ENCODE data around the gene NISCH.
A peak's percentile ranks its signal among the peaks of the same experiment; 100 is the strongest.

The NISCH gene

DNA sequence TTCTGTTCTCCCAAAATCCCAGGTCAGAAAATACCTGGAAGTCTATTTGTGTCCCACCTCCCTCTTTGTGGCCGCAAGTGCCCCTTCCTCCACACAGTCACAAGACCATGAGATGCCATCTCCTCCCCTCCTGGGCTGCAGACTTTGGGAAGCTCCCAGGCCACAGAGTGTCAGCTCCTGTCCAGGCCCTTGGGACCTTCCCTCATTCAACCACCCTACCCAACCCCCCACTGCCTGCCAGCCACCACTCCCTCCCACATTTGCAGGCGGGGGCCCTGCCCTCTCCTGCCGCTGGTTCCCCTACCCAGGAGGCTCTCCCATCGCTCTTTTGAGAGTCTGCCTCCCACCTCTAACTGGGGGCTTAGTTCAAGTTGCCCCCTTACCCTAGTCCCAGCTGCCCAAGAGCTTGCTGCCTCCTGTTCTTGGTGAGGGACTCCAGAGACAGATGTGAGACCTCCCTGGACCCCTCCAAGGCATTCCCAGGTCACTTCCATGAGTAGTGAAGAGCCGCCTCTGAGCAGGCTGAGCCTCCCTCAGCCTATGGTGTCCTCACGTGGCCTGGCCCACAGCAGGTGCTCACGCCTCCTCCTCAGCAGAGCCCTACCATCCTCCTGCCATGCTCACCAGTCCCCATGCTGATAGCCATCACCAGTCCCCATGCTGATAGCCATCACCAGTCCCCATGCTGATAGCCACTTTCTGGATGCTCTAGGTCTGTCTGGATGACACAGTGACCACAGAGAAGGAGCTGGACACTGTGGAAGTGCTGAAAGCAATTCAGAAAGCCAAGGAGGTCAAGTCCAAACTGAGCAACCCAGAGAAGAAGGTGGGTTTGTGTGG lies 23.9 kb downstream of the NISCH start:
- in situ Hi-C loops (cut with MboI; ENCODE audit: low pct_unique_long_range_greater_than_20kb, low sequenced_read_pairs, unreplicated experiment) = no loop called here
- TF ChIP-seq, protein P1, sequence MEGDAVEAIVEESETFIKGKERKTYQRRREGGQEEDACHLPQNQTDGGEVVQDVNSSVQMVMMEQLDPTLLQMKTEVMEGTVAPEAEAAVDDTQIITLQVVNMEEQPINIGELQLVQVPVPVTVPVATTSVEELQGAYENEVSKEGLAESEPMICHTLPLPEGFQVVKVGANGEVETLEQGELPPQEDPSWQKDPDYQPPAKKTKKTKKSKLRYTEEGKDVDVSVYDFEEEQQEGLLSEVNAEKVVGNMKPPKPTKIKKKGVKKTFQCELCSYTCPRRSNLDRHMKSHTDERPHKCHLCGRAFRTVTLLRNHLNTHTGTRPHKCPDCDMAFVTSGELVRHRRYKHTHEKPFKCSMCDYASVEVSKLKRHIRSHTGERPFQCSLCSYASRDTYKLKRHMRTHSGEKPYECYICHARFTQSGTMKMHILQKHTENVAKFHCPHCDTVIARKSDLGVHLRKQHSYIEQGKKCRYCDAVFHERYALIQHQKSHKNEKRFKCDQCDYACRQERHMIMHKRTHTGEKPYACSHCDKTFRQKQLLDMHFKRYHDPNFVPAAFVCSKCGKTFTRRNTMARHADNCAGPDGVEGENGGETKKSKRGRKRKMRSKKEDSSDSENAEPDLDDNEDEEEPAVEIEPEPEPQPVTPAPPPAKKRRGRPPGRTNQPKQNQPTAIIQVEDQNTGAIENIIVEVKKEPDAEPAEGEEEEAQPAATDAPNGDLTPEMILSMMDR (IDR thresholded peaks at IDR 0.05; ENCODE audit: extremely low read depth, insufficient read depth, missing control alignments) = no peak

GRCh38 chr3:52479877-52480575 lies 24.6 kb downstream of the NISCH start:
- no peak for DNase-seq (ENCODE audit: low spot score)
- in situ Hi-C loops (cut with MboI; ENCODE audit: low pct_unique_long_range_greater_than_20kb, low sequenced_read_pairs, unreplicated experiment) = no loop called here
- TF ChIP-seq, protein P1 (IDR thresholded peaks at IDR 0.05; ENCODE audit: extremely low read depth, insufficient read depth, missing control alignments) = no peak

More for the DNA sequence above, 23.9 kb downstream of the NISCH start:
- no peak for DNase-seq (ENCODE audit: low spot score)

GRCh38 chr3:52480768-52481715 lies 25.6 kb downstream of the NISCH start:
- no peak for DNase-seq (ENCODE audit: low spot score)
- TF ChIP-seq, protein P1 (IDR thresholded peaks at IDR 0.05; ENCODE audit: extremely low read depth, insufficient read depth, missing control alignments) = no peak
- in situ Hi-C loops (cut with MboI; ENCODE audit: low pct_unique_long_range_greater_than_20kb, low sequenced_read_pairs, unreplicated experiment) = no loop called here

DNA sequence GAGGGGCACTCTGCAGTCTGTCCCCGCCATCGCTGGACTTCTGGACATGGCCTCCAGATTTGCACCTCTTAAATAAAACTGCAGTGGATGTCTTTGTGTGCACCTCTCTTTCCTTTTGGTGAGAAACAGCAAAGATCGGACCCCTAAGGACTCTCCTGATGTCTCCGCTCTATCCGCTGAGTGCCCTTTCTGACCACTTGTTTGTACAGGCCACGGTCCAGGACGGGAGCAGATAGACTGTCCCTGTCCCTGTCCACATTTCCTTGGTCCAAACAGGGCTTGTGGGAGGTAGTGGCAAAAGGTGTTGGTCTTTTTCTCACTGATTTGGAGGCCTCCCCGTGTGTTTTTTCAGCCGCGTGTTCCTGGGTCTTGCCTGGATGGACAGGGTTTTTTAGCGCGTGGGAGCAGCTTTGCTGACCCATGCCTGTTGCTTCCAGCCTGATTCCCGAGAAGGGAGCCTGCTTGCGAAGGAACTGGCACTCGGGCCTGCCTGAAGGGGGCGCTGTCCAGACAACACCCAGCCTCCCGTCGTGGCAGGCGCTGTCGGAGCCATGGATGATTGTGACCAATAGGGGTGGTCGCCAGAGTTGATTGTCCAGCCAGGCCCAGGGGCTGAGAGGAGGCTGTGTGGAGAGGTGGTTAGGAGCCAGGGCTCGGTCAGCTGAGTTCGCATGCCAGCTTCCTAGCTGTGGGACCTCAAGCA lies 26.6 kb downstream of the NISCH start:
- TF ChIP-seq, protein P1 (IDR thresholded peaks at IDR 0.05; ENCODE audit: extremely low read depth, insufficient read depth, missing control alignments) = peak; percentile 48
- DNase-seq (ENCODE audit: low spot score) = no peak
- in situ Hi-C loops (cut with MboI; ENCODE audit: low pct_unique_long_range_greater_than_20kb, low sequenced_read_pairs, unreplicated experiment) = no loop called here

DNA sequence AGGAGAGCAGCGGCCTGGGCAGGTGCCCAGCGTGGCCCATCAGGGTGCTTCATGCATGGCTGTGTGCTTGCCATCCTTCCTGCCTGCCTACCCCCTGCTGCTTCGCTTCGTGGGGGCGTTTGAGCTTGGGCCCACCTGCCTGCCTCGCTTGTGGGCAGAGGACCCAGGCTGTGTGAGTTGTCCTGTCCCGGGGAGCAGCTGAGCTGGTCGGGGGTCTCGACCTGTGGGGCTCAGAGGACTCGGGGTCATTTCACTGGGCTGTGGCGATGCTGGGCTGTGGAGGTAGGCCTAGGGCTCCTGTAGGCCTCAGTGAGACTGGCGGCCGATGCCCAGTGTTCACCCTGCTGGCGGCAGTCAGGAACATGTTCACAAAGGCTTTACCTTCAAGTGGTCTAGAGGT lies 27.7 kb downstream of the NISCH start:
- TF ChIP-seq, protein P1 (IDR thresholded peaks at IDR 0.05; ENCODE audit: extremely low read depth, insufficient read depth, missing control alignments) = no peak
- no peak for DNase-seq (ENCODE audit: low spot score)
- in situ Hi-C loops (cut with MboI; ENCODE audit: low pct_unique_long_range_greater_than_20kb, low sequenced_read_pairs, unreplicated experiment) = no loop called here

Measured in GM13977 (cell line).